ENCODE results near the gene DAD1. TPM values are rescaled to one million over a fixed set of nuclear protein-coding genes. Genes with fewer than 3 reads are reported as not detected.
"Not testable (repeated sequence)": the region's sequence is repeated elsewhere in the genome, so short reads cannot be mapped to it uniquely, and the experiment has no call there.

DAD1 gene
- total RNA-seq, 4 donors from 2014 or later, result 123 to 228 (median 171) TPM

- no peak overlapping the region for H3K27ac ChIP-seq
- no peaks in the 10 kb centered on the region for H3K9me3 ChIP-seq
- H3K27me3 ChIP-seq, result no peaks in the 10 kb centered on the region
- H3K4me3 ChIP-seq, result no peak overlapping the region
- peaks cover 0 to 62% of the 10 kb centered on the region in 2 donors for H3K36me3 ChIP-seq
- 100% methylated on average over 1 of the region's 1 CpG for WGBS, 2 donors (ENCODE audit: low coverage in 1 of 2)
- TF ChIP-seq EP300 (IDR thresholded peaks at IDR 0.05), result no peak
- no peak for TF ChIP-seq POLR2A (IDR thresholded peaks at IDR 0.05)
- TF ChIP-seq POLR2AphosphoS5 (IDR thresholded peaks at IDR 0.05), result no peak
- no peak for TF ChIP-seq CTCF (IDR thresholded peaks at IDR 0.05)
- H3K4me1 ChIP-seq, result peaks cover 3 to 68% (median 21%) of the 10 kb centered on the region in 3 donors
- no peak for ATAC-seq
Measured at GRCh38 chr14:22567437-22567836, 21.6 kb downstream of the DAD1 start.

- no peak for TF ChIP-seq EP300 (IDR thresholded peaks at IDR 0.05)
- Histone ChIP-seq H3K27me3 (no peaks in the 10 kb centered on the region), H3K27ac (no peak overlapping the region), H3K36me3 (peaks cover 0 to 56% of the 10 kb centered on the region in 2 donors), H3K4me3 (no peak overlapping the region), H3K4me1 (peaks cover 3 to 63% (median 21%) of the 10 kb centered on the region in 3 donors), H3K9me3 (no peaks in the 10 kb centered on the region)
- no peak for ATAC-seq
- WGBS, 2 donors (ENCODE audit: low coverage in 1 of 2), result 89 to 92% methylated on average over 2 of the region's 2 CpGs
Measured at GRCh38 chr14:22566845-22567244, 22.2 kb downstream of the DAD1 start.

- not testable (repeated sequence) for H3K4me3 ChIP-seq, H3K27me3 ChIP-seq, ATAC-seq, H3K9me3 ChIP-seq
- H3K4me1 ChIP-seq, result peaks cover 3 to 63% (median 21%) of the 10 kb centered on the region in 3 donors
- H3K36me3 ChIP-seq, result peaks cover 0 to 50% of the 10 kb centered on the region in 2 donors
- 95 to 100% methylated on average over 4 to 9 of the region's 9 CpGs for WGBS, 2 donors (ENCODE audit: low coverage in 1 of 2)
- H3K27ac ChIP-seq, result peak overlapping the region in 1 of 4 donors; percentile 21
Measured at GRCh38 chr14:22566266-22566665, 22.8 kb downstream of the DAD1 start.

- no peak for ATAC-seq
- H3K36me3 ChIP-seq, result peaks cover 0 to 46% of the 10 kb centered on the region in 2 donors
- H3K4me3 ChIP-seq, result no peak overlapping the region
- TF ChIP-seq POLR2A (IDR thresholded peaks at IDR 0.05) (no peak), EP300 (IDR thresholded peaks at IDR 0.05) (no peak), CTCF (IDR thresholded peaks at IDR 0.05) (no peak), POLR2AphosphoS5 (IDR thresholded peaks at IDR 0.05) (no peak)
- H3K9me3 ChIP-seq, result no peaks in the 10 kb centered on the region
- peak overlapping the region; percentile 61 to 75 (median 74) for H3K27ac ChIP-seq
- H3K4me1 ChIP-seq, result peaks cover under 1 to 55% (median 18%) of the 10 kb centered on the region in 3 donors
- WGBS, 2 donors (ENCODE audit: low coverage in 1 of 2), result 83 to 91% methylated on average over 3 of the region's 3 CpGs
- no peaks in the 10 kb centered on the region for H3K27me3 ChIP-seq
Measured at GRCh38 chr14:22565391-22565945, 23.6 kb downstream of the DAD1 start.

- Histone ChIP-seq H3K27ac (peak overlapping the region; percentile 61 to 75 (median 74)), H3K4me3 (no peak overlapping the region), H3K36me3 (peaks cover 0 to 43% of the 10 kb centered on the region in 2 donors), H3K27me3 (no peaks in the 10 kb centered on the region), H3K9me3 (no peaks in the 10 kb centered on the region), H3K4me1 (peaks cover 0 to 45% (median 15%) of the 10 kb centered on the region in 3 donors)
- TF ChIP-seq POLR2AphosphoS5 (IDR thresholded peaks at IDR 0.05) (no peak), EP300 (IDR thresholded peaks at IDR 0.05) (no peak), CTCF (IDR thresholded peaks at IDR 0.05) (no peak), POLR2A (IDR thresholded peaks at IDR 0.05) (no peak)
- no peak for ATAC-seq
- WGBS, 2 donors (ENCODE audit: low coverage in 1 of 2), result 54 to 67% methylated on average over 1 of the region's 1 CpG
Measured at GRCh38 chr14:22564463-22564862, 24.6 kb downstream of the DAD1 start.

- 31 to 47% methylated on average over 4 to 5 of the region's 5 CpGs for WGBS, 2 donors (ENCODE audit: low coverage in 1 of 2)
- H3K27me3 ChIP-seq, result no peaks in the 10 kb centered on the region
- H3K4me1 ChIP-seq, result peaks cover 0 to 41% (median 15%) of the 10 kb centered on the region in 3 donors
- TF ChIP-seq POLR2A (IDR thresholded peaks at IDR 0.05), result no peak
- TF ChIP-seq EP300 (IDR thresholded peaks at IDR 0.05), result no peak
- TF ChIP-seq CTCF (IDR thresholded peaks at IDR 0.05), result no peak
- peak; percentile 41 for TF ChIP-seq POLR2AphosphoS5 (IDR thresholded peaks at IDR 0.05)
- H3K27ac ChIP-seq, result peak overlapping the region; percentile 61 to 75 (median 74)
- H3K36me3 ChIP-seq, result peaks cover 0 to 39% of the 10 kb centered on the region in 2 donors
- H3K4me3 ChIP-seq, result no peak overlapping the region
- peak; percentile 81 for ATAC-seq
- no peaks in the 10 kb centered on the region for H3K9me3 ChIP-seq
Measured at GRCh38 chr14:22563987-22564386, 25.0 kb downstream of the DAD1 start.

All from gastroesophageal sphincter (tissue), 4 donors.